D721Med (cell line): ENCODE data around the gene CAPS.

Experiments
- DNase-seq: peaks from one replicate; pipeline ENCODE4 v3.0.0; 2011; ENCODE audit warnings: low spot score; ENCODE audit not compliant: insufficient read length
- FAIRE-seq: peaks from 2 replicates; lab custom pipeline; 2011; peaks lifted over from hg19 to GRCh38; lab: Jason Lieb, UNC
- CTCF ChIP-seq: IDR thresholded peaks from 2 replicates; pipeline ENCODE4 v1.5.1; 2012; ENCODE audit warnings: mild to moderate bottlenecking, control low read depth; ENCODE audit not compliant: insufficient read depth; ENCODE audit errors: missing control alignments

Gene CAPS

GRCh38 chr19:5893907-5894703, 19.9 kb upstream of the CAPS start:
- FAIRE-seq (no peak), DNase-seq (no peak)
- TF ChIP-seq CTCF, result no peak

- FAIRE-seq, result no peak
These were observed 19.2 kb upstream of the CAPS start for GRCh38 chr19:5894704-5895349.

GRCh38 chr19:5895409-5895808, 18.6 kb upstream of the CAPS start:
- no peak for TF ChIP-seq CTCF
- DNase-seq, result no peak
- FAIRE-seq, result no peak

More at GRCh38 chr19:5894704-5895349, 19.2 kb upstream of the CAPS start:
- TF ChIP-seq CTCF, result no peak
- DNase-seq, result no peak

GRCh38 chr19:5895890-5896289, 18.2 kb upstream of the CAPS start:
- FAIRE-seq (no peak), DNase-seq (no peak)
- TF ChIP-seq CTCF, result no peak

GRCh38 chr19:5896365-5897076, 17.5 kb upstream of the CAPS start:
- no peak for FAIRE-seq
- DNase-seq, result no peak
- TF ChIP-seq CTCF, result no peak

GRCh38 chr19:5897189-5897969, 16.7 kb upstream of the CAPS start:
- no peak for FAIRE-seq
- no peak for TF ChIP-seq CTCF
- DNase-seq, result no peak
